GM18858 (cell line): ENCODE results near the gene MATK.

Source experiments
- ATAC-seq: cut with Tn5 transposase; IDR thresholded peaks from one replicate; pipeline ENCODE4 v1.9.1; 2021; ENCODE audit not compliant: unreplicated experiment

MATK gene

DNA sequence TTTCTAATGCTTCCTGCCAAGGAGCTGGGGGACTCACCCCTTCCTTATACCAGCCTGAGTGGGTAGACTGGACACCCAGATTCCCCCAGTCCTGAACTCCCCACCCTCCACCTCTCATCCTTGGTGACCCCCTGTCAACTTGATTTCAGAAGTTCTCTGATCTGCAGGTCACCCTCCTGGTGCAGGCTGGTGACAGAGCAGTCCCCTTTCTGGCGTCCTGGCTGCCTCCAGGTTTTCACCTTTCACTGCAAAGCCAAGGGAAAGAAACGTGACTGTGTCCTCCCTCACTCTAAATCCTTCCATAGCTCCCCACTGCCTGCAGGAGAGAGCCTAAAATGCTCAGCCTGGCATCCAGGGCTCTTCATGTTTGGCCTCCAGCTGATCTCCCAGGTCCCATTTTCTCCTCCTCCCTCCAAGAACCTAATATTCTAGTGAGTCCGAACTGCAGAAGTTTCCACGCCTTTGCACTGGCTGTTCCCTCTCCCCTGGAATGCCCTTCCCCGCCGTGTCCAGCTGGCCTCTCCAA lies 4.1 kb upstream of the MATK start:
- no peak for ATAC-seq

DNA sequence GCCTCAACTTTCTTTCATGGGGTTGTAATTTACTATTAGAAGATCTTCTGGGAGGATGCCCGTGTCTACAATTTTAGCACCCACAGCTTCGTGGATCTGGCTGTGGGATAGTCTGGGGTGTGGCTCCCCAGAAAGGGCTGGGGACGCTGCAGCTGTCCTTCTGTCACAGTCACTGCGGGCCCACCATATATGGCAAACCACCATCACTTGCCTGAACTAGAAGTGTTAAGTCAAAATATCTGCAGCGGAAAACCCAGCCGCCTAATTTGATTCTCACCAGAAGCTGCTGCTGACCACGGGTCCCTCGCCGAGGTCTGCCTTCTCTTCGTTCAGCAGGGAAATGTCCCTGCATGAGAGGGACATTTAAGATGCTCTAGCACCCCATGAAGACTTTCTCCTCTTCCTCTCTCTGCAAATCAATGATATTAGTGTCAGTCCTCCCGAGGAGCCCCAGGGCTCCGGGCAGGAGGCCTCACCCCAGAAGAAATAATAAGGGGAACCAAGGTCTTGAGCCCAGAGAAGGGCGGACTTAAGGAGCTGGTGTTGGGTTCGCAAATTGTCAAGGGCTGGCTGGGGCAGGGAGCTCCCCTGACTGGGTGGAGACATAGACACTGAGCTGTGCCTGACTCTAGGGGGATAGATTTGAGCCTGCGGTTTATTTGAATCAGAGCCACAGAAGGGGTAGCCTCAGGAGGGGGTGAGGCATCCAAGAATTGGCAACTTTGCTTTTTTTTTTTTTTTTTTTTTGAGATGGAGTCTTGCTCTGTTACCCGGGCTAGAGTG lies 3.0 kb upstream of the MATK start:
- ATAC-seq, result no peak

DNA sequence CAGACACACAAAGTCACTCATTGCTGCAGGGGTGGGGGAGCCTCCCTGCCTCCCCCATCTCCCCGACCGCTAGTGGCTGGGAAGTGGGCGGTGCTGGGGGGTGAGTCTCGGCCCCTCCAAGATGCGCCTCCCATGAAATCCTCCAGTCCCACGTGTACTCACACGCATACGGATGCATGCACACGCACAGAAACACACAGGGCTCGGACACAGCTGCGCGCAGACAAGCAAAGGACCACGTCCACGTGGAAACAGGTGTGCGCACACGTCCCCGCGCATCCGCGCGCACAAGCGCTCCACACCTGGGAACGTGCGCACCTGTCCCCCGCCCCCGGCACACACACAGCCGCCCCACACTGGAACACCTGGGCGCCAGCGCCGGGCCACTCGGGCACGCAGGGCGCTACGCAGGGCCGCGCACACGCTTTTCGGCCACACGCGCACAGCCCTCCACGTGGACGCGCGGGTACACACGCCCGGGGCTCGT lies 687 bp downstream of the MATK start:
- ATAC-seq, result no peak

DNA sequence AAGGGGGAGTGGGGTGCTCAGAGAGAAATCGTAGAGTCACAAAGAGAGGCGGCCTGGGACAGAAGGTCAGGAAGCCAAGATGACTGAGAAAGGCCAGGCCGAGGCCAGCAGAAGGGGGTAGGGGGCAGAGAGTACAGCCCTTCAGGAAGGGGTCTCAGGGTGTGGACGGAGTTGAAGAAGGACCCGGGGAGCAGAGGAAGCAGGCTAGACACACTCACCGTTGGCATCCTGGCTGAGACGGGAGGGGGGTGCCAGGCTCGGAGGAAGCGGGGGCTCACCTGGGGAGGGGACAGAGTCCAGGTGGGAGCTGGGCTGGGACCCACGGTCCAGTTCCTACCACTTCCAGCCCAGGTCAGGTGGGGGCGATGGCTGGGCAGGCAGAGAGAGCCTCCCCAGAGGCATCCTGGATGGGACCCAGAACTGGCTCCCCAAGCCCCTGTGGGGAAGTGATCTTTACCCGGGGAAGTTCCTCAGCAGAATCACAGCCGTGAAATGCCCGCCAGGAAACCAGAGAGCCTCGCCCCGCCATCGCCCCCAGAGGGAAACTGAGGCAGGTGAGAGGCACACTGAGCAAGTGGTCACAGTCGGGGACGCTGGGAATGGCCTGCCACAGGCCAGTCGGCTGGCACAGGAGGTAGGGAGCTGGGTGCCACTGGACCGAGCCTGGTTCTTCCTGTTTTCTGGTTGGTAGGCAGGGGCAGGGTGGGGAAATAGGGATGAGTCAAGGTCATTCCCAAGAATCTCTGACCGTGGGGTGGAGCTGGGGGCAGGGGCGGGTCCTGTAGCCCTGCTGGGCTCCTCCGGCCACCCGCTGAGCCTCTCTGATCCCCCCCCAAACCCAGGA lies 1.4 kb downstream of the MATK start:
- no peak for ATAC-seq

DNA sequence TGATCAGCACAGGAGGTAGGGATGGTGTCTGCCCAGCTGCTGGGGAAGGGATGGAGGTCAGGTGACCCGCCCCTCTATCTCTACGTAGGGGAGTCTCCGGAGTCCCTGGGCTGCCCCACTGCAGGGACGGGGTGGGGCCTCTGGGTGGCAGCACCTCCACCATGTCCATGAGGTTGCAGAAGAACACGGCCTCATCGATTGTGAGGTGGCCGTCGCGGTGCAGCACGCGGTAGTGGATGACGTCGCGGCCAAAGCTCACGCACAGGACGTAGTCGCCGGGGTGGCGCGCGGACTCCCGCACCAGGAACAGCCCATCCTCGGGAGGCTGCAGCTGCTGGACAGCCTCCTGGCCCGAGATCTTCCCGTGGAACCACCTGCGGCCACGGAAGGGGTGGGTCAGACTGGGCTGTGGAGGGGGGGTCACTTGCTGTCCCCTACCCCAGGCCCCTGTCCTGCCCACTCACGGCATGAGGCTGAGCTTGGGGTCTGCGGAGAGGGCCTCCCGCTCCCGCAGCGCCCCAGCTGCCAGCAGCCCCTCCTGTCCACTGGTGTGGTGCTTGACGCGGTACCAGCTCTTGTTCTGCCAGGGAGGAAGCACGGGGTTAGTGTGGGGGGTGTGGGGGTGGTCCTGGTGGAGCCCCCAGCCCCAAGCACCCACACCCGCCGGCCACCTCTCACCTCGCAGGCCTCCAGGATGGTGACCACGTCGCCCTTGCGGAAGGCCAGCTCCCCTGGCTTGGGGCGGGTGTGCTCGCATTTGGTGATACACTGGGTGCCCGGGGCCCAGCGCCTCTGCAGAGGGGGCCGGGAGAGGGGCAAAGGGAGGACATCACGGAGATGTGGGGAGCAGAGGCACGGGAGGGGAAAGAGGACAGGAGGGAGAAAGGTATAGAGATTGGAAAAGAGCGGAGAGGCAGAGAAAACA lies 2.3 kb downstream of the MATK start:
- no peak for ATAC-seq

DNA sequence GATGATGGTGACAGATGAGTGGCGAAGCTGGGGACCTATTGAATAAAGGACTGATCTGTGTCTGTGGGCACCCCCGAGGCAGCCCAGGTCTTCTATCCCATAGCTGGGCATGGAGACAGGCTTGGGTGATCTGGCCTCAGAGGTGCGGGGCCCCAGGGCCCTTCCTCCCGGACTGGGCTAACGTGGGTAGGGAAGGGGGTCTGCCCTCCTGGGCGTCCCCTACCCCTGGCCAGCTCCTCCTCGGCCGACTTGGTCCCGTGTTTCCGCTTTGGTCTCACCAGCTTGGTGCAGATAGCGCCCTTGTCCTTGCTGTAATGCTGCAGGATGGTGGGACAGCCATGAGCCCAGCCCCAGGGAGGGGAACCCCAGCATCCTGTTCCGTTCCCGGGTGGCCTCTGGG lies 3.3 kb downstream of the MATK start:
- no peak for ATAC-seq

DNA sequence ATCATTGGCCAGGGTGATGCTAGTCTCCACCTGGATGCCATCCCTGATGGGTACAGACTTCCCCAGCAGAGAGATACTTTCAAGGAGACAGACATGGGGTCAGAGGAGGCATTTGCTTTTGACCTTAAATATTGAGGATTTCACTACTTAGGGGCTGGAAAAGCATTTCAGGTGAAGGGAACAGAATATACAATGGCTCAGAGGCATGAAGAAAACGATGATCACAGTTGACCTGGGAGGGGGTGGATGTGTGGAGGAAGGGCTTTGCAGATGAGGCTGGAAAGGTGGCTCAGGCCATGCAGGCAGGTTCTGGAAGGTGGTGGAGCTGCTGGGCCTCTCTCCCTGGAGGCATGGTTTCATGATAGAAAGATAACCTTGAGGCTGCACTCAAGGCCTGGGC lies 3.9 kb downstream of the MATK start:
- no peak for ATAC-seq

DNA sequence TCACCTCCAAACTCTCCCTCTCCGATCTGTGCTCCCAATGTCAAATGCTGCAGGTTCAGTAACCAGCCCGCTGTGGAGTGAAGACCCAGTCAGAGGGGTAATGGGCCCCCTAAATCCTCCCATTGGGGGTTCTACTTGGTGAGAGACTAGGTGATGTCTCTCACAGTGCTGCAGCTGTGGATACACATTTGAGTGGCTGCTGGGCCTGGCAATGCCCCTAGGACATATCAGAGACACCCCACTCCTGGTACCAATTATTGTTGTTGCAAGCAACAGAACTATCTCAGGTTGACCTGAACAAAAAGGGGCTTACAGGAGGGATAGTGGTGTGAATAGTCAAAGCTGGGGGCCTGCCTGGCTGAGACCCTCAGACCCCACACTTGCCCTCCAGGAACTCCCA lies 4.6 kb downstream of the MATK start:
- no peak for ATAC-seq

DNA sequence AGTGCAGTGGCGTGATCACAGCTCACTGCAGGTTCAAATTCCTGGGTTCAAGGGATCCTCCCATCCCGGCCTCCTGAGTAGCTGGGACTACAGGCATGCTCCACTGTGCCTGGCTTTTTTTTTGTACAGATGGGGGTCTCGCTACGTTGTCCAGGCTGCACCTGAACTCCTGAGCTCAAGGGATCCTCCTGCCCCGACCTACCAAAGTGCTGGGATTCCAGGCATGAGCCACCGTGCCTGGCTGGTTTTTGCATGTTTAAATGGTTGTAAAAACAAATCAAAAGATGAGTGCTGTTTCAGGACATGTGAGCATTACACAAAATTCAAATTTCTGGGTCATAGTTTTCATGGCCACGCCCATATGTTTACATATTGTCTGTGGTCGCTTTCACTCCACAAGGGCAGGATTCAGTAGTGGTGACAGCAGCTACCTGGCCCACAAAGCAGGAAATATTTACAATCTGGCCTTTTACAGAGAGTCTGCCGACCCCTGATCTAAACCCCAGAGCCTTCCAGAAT lies 5.3 kb downstream of the MATK start:
- ATAC-seq, result no peak

DNA sequence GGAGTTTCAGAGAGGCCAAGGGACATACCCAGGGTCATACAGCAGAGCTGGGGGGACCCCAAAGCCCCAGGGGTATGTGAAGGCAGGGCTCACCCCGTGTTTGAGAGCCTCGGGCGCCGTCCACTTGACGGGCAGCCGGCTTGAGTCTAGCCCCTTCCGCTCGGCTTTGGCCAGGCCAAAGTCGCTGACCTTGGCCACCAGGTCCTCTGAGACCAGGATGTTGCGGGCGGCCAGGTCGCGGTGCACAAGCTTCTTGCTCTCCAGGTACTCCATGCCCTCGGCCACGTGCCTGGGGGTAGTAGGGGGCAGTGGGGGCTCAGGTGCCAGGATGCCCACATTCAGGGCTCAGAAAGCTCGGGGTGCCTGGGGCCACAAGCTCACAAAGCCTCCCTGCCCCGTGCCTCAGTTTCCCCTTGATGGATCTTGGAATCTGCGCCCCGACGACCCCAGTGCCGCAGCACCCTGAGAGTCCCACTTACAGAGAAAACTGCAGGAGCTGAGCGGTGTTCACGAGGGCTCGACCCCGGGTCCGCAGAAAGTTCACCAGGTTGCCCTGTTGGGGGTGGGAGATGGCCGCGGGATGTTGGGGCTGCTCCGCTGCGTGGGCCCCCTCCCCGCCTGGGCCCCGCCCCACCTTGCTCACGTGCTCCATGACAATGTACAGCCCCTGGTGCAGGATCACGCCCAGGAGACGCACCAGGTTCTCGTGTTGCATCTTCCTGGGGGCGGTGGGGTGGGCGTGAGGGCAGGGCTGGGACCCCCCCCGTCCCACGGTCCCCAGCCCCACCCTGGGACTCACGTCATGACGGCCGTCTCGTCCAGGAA lies 7.1 kb downstream of the MATK start:
- ATAC-seq, result no peak

DNA sequence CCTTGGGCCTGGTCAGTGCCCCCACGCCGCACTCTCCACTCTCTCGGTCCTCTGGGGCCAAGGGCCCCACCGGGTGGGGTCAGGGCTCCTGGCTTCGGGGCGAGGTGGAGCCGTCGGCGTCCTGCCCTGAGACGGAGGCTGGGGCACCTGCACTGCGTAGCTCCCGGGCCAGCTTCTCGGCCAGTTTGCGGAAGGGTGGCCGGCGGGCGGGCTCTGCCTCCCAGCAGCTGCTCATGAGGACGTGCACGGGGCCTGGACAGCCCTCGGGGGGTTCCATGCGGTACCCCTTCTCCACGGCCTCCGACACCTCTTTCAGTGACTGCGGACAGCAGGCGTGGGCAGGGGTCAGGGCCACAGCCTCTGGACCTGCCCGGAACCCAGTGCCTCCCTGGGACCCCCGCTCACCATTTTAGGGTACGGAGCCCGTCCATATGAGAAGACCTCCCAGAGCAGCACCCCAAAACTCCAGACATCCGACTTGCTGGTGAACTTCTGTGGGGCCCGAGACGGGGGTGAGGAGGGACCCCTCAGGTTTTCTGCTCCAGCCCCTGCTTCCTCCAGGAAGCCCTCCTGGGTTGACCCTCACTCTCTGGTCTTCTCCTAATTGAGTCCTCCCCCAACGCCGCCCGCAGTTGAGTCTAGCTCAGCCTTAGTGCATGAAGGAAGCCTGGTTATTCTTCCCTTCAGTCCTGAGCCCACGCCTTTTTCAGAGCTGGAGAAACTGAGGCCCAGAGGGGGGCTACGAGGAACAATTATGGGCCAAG lies 7.9 kb downstream of the MATK start:
- no peak for ATAC-seq

DNA sequence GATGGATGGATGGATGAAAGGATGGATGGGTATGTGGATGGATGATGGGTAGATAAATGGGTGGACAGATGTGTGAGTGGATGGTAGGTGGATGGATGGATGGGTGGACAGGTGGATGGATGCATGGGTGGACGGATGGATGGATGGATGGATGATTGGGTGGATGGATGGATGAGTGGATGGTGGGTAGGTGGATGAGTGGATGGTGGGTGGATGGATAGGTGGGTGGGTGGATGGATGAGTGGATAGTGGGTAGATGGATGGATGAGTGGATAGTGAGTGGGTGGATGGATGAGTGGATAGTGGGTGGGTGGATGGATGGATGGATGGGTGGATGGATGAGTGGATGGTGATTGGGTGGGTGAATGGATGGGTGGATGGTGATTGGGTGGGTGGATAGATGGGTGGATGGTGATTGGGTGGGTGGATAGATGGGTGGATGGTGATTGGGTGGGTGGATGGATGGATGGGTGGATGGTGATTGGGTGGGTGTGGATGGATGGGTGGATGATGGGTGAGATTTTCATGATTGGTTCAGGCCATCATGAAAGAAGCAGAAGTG lies 9.6 kb downstream of the MATK start:
- no peak for ATAC-seq

DNA sequence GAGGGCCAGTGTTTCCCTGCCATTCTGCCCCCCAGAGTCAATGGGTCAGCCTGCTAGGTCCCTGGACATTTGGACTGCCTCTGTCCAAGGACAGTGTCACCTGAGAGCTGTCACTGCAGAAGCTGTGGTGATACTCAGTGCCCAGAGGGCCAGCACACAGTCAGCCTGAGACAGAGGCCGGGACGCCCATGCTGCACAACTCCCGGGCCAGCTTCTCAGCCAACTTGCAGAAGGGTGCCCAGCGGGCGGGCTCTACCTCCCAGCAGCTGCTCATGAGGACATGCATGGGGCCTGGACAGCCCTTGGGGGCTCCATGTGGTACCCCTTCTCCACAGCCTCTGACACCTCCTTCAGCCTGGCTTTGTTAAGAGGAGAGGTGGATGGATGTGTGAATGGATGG lies 10.3 kb downstream of the MATK start:
- no peak for ATAC-seq

DNA sequence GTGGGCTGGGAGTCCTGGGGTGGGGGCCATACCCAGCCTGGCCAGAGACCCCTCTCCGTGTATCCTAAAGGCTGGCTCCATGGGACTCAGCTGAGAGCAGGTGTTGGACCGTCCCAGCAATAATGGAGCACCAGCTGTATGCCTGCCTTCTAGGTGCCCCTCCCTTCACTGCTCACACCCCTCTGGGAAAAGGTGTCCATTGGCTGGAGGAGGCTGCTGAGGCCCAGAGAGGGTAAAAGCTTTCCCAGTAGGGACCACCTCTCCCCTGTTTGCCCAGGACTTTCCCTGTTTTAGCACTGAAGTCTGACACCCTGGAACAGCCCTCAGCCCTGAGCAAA lies 10.8 kb downstream of the MATK start:
- ATAC-seq, result no peak

DNA sequence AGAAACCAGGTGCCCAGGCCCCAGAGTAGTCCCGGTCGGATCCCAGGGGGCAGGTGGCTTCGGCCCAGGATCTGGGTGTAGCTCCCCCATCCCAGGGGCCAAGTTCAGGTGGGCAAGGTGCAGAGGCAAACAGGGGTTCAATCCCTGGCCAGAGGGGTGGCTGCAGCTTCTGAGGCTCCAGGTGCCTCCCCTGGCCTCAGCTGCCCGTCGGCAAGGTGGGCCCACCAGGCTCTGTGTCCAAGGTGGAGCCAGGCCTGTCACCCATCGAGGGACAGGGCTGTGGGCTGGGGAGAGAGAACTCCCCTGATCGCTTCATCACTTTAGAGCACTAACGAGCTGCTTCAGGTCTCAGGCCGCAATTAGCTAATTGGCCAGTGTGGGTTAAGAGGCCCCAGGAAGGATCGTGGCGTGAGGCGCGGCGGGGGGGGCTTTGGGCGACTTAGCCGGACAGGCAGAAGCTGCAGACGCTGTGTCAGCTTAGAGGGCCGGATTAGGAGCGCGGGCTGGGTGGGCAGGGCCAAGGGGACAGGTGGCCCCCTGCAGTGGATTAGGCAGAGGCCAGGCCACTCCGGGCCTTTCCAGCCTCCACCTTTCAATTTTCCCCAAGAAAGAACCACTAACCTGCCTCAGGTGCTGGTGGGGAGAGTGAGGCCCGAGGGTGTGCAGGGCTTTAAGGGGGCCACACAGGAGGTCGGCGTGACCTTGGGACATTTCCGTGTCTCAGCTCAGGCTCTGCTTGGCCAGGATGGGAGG lies 11.4 kb downstream of the MATK start:
- ATAC-seq, result no peak

DNA sequence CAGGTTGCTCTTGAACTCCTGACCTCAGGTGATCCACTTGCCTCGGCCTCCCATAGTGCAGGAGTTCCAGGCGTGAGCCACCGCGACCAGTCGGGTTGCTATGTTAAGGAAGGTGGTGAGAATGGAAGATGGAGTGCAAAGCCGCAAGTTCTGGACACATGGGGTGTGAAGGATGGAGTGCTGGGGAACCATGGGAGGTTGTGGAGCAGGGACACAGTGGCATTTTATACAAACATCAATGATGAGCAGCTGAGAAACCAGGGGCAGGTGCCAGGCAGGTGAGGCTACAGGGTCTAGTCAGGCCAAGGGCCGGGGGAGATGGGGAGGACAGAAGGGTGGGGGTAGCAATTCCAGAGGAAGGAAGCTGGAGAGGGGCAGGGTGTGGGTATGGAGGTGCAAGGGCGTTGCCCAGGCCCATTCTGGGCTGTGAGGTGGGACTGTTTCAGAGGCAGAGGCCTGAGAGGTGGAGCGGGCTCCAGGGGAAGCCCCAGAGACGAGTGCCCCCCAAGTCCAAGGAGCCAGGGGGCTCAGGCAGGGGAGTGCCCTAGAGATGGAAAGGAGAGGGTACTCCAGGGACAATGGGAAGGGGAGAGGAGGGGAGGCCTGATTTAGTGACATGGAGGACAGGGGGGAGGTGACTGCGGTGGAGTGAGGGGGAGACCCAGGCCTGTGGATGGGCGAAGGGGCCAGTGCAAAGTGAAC lies 12.2 kb downstream of the MATK start:
- ATAC-seq, result no peak

DNA sequence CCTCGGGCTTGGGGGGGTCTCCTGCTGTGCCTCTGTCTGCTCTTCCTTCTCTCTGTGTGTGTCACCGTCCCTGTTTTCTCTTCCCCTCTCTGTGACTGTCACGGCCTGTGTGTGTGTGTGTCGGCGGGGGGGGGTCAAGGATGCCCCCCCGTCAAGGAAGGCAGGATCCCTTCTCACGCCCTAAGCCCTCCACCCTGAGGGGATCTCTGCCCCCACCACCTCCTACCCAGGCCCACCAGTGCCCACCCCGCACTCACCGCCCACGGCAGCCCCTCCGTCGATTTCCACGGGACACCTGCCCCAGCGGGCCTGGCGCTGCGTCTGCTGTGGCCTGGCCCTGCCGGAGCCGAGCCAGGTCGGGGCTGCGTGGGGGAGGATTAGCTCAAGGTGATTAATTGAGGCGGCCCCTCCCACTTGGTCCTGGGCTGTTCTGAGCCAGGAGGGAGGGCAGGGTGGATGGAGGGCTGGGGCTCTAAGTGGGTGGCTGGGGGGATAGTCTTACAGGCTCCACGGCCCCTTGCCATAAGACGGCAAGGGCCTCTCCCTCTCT lies 14.2 kb downstream of the MATK start, which contains the start of gene RAX2:
TSS of gene RAX2 (minus strand) at position 323 of the 550 bp plus-strand sequence. CDS start 486 bp downstream, outside the sequence.
- no peak for ATAC-seq
